HEK293T (cell line): ENCODE measurements around the gene JMJD6.

Experiments used
- ELF4 ChIP-seq: fragments of 450-650 bp; IDR thresholded peaks from 2 replicates; pipeline ENCODE4 v1.6.1; 2017; ENCODE audit warnings: antibody characterized with exemption
- FOXK2 ChIP-seq: fragments of 450-650 bp; IDR thresholded peaks from 2 replicates; pipeline ENCODE4 v1.6.1; 2016; ENCODE audit warnings: mild to moderate bottlenecking
- HDGF ChIP-seq: fragments of 450-650 bp; IDR thresholded peaks from 2 replicates; pipeline ENCODE4 v1.6.1; 2017; ENCODE audit warnings: antibody characterized with exemption, borderline replicate concordance
- SP1 ChIP-seq: fragments of 450-650 bp; IDR thresholded peaks from 2 replicates; pipeline ENCODE4 v1.6.1; 2017
- TARDBP ChIP-seq: fragments of 450-650 bp; IDR thresholded peaks from 2 replicates; pipeline ENCODE4 v1.6.1; 2016

DNA sequence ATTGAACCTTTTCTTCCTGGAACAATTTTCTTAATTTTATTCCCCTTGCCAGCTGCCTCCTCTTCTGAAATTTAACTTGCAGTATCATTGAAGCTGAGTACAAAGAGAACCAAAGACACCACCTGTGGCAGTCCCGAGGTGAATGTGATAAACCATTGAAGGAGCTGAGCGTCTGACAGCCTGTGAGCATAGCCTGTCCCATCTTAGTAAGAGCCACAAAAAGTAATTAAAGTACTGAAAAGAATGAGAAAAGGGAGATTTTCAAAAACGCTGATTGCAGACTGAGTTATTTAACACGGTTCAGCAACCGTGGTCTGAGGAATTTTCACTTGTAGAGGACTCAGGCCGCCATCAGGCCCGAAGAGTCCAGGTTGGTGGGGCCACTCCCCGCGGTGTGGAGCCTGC, 55.7 kb downstream of the JMJD6 start:
- no peak for TF ChIP-seq SP1
- TF ChIP-seq FOXK2, result no peak
- no peak for TF ChIP-seq HDGF
- no peak for TF ChIP-seq ELF4
- TF ChIP-seq TARDBP, result no peak
